SU-DHL-6 (cell line): ENCODE measurements around the gene SLC38A3.

Experiments
- EZH2phosphoT487 ChIP-seq: fragments of 200-600 bp; sonication (generic), shearing (Covaris generic); conservative IDR thresholded peaks from 2 replicates; pipeline ENCODE4 v1.6.1; 2018; ENCODE audit warnings: mild to moderate bottlenecking, antibody characterized with exemption, low read length, moderate library complexity, mixed read lengths
- TF ChIP-seq, protein P1 (sequence below): fragments of 200-600 bp; sonication (generic); IDR thresholded peaks from one replicate; pipeline ENCODE4 v1.5.1; 2017; ENCODE audit warnings: antibody characterized with exemption, mild to moderate bottlenecking, low read length, moderate library complexity; ENCODE audit not compliant: insufficient read depth, poor library complexity, severe bottlenecking

GRCh38 chr3:50202353-50203112 lies 2.5 kb upstream of the SLC38A3 start:
- TF ChIP-seq, protein P1, sequence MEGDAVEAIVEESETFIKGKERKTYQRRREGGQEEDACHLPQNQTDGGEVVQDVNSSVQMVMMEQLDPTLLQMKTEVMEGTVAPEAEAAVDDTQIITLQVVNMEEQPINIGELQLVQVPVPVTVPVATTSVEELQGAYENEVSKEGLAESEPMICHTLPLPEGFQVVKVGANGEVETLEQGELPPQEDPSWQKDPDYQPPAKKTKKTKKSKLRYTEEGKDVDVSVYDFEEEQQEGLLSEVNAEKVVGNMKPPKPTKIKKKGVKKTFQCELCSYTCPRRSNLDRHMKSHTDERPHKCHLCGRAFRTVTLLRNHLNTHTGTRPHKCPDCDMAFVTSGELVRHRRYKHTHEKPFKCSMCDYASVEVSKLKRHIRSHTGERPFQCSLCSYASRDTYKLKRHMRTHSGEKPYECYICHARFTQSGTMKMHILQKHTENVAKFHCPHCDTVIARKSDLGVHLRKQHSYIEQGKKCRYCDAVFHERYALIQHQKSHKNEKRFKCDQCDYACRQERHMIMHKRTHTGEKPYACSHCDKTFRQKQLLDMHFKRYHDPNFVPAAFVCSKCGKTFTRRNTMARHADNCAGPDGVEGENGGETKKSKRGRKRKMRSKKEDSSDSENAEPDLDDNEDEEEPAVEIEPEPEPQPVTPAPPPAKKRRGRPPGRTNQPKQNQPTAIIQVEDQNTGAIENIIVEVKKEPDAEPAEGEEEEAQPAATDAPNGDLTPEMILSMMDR: no peak
- no peak for TF ChIP-seq EZH2phosphoT487
